Left lung (tissue), 10 donors: Measurements from ENCODE around the gene FRS2. TPM values are rescaled to one million over a fixed set of nuclear protein-coding genes. Genes with fewer than 3 reads are reported as not detected.
"Not testable (repeated sequence)": the region's sequence is repeated elsewhere in the genome, so short reads cannot be mapped to it uniquely, and the experiment has no call there.

ENCODE experiments used
- ATAC-seq: fragments of 200-7000 bp; cut with Tn5 transposase; one replicate; pipeline ENCODE4 v1.9.1; 2020; ENCODE audit warnings: moderate library complexity
- DNase-seq, 4 donors: peaks; one replicate each; pipeline ENCODE4 v3.0.0-alpha.2; 2013 to 2020
- H3K27ac ChIP-seq, 2 donors: fragments of 200-600 bp; sonication (generic) in 1 of 2; one replicate each; pipeline versions ENCODE4 v1.5.0 to v1.8.0; 2020 to 2021
- H3K27me3 ChIP-seq, 2 donors: fragments of 200-600 bp; sonication (generic) in 1 of 2; one replicate each; pipeline versions ENCODE4 v1.5.0 to v1.8.0; 2020 to 2021
- H3K36me3 ChIP-seq, 2 donors: fragments of 200-600 bp; sonication (generic) in 1 of 2; one replicate each; pipeline versions ENCODE4 v1.5.0 to v1.8.0; 2020 to 2021
- H3K4me1 ChIP-seq, 2 donors: fragments of 200-600 bp; one replicate each; pipeline ENCODE4 v1.8.0; 2021
- H3K4me3 ChIP-seq, 2 donors: fragments of 200-600 bp; sonication (generic) in 1 of 2; one replicate each; pipeline versions ENCODE4 v1.5.0 to v1.8.0; 2020 to 2021; ENCODE audit warnings: mild to moderate bottlenecking in 1 of 2
- H3K9me3 ChIP-seq, 2 donors: fragments of 200-600 bp; sonication (generic) in 1 of 2; one replicate each; pipeline versions ENCODE4 v1.5.0 to v1.8.0; 2020 to 2021
- intact Hi-C, 2 donors: fragments of 100-400 bp; cut with DNase I; formaldehyde crosslinking; loops; one replicate each; pipeline versions ENCODE4 v1.11.2 to v1.14.2; 2022
- polyA plus RNA-seq, 6 donors: library from polyadenylated mRNA; unstranded; fragments of 120-200 nt; gene quantifications; one replicate each; pipeline ENCODE4 v1.2.1, GENCODE V29; 2013; ENCODE audit not compliant: insufficient read length in 6 of 6
- total RNA-seq, 2 donors: library from RNA; stranded (reverse); fragmentation: NEBNext Ultra II Directional; extraction: Animal tissue kit (Norgen Biotek cat#: 25700); gene quantifications; one replicate each; pipeline ENCODE4 v1.2.1, GENCODE V29; 2021
- TF ChIP-seq, protein P1 (sequence below), 2 donors: fragments of 200-600 bp; sonication (generic) in 1 of 2; IDR thresholded peaks; one replicate each; pipeline versions ENCODE4 v1.5.0 to v1.8.0; 2021; ENCODE audit warnings: antibody characterized with exemption in 2 of 2
- donor health status: DM: no; HTN: yes; CAD: no.
- donor health status: DM: no; HTN: no; CAD: no.

Gene FRS2
- total and polyA plus RNA-seq, 8 donors: 28.9 to 49.4 (median 43.6) TPM

GRCh38 chr12:69598174-69598753 is 128.1 kb downstream of the FRS2 start:
- intact Hi-C loops: no loop called here
- H3K27ac ChIP-seq: no peak overlapping the region
- no peaks in the 10 kb centered on the region for H3K27me3 ChIP-seq
- ATAC-seq (no peak), DNase-seq (no peak)
- no peaks in the 10 kb centered on the region for H3K4me1 ChIP-seq
- H3K4me3 ChIP-seq: no peak overlapping the region
- TF ChIP-seq, protein P1, sequence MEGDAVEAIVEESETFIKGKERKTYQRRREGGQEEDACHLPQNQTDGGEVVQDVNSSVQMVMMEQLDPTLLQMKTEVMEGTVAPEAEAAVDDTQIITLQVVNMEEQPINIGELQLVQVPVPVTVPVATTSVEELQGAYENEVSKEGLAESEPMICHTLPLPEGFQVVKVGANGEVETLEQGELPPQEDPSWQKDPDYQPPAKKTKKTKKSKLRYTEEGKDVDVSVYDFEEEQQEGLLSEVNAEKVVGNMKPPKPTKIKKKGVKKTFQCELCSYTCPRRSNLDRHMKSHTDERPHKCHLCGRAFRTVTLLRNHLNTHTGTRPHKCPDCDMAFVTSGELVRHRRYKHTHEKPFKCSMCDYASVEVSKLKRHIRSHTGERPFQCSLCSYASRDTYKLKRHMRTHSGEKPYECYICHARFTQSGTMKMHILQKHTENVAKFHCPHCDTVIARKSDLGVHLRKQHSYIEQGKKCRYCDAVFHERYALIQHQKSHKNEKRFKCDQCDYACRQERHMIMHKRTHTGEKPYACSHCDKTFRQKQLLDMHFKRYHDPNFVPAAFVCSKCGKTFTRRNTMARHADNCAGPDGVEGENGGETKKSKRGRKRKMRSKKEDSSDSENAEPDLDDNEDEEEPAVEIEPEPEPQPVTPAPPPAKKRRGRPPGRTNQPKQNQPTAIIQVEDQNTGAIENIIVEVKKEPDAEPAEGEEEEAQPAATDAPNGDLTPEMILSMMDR (IDR thresholded peaks at IDR 0.05): no peak
- no peaks in the 10 kb centered on the region for H3K9me3 ChIP-seq
- H3K36me3 ChIP-seq: peaks cover 23 to 100% of the 10 kb centered on the region in 2 donors

DNA sequence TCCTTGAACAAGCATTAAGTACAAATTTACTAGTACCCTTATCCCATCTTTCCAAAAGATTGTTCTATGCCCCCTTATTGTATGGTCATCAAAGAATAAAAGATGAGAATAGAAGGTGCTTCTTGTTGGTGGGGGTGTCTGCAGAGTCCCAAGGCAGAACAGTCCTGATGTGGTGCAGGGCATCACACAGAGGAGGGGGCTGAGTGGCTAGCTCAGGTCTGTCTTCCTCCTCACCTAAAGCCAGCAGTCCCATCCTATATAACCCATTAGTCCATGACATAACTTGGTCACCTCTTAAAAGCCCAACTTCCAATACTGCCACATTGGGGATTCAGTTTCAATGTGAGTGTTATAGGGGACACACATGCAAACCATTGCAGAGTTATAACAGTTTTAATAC is 130.6 kb downstream of the FRS2 start:
- H3K9me3 ChIP-seq: no peaks in the 10 kb centered on the region
- H3K27me3 ChIP-seq: no peaks in the 10 kb centered on the region
- peaks cover 23 to 79% of the 10 kb centered on the region in 2 donors for H3K36me3 ChIP-seq
- no peak overlapping the region for H3K4me3 ChIP-seq
- TF ChIP-seq, protein P1 (IDR thresholded peaks at IDR 0.05): no peak
- intact Hi-C loops: no loop called here
- ATAC-seq (no peak), DNase-seq (no peak)
- no peaks in the 10 kb centered on the region for H3K4me1 ChIP-seq
- no peak overlapping the region for H3K27ac ChIP-seq

GRCh38 chr12:69601962-69602685 is 131.9 kb downstream of the FRS2 start:
- H3K36me3 ChIP-seq: peaks cover 20 to 66% of the 10 kb centered on the region in 2 donors
- intact Hi-C loops: no loop called here
- TF ChIP-seq, protein P1 (IDR thresholded peaks at IDR 0.05): no peak
- ATAC-seq: no peak
- DNase-seq: no peak
- H3K27ac ChIP-seq: no peak overlapping the region
- H3K27me3 ChIP-seq: no peaks in the 10 kb centered on the region
- H3K4me1 ChIP-seq: no peaks in the 10 kb centered on the region
- no peak overlapping the region for H3K4me3 ChIP-seq
- H3K9me3 ChIP-seq: no peaks in the 10 kb centered on the region

DNA sequence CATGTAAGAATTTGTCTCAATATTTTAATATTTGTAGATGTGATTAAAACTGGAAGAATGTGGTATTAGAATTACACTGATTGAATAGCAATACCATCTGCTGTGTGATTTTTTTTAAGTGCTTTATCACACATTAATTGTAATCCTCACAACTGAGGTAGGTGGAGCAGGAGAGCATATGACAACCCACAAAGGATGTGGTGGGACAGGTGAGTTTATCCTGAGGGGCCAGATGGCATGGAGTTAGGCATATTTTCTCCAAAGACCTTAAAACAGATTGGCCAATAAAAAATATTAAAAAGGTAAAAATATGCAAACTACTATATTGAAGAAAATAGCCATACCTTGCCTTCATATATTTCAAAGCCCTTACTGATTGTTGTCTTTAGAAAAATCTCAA is 132.8 kb downstream of the FRS2 start:
- intact Hi-C loops: no loop called here
- Histone ChIP-seq H3K27me3 (no peaks in the 10 kb centered on the region), H3K36me3 (peaks cover 16 to 57% of the 10 kb centered on the region in 2 donors), H3K9me3 (no peaks in the 10 kb centered on the region), H3K4me1 (peaks cover 0 to 2% of the 10 kb centered on the region in 2 donors), H3K27ac (no peak overlapping the region), H3K4me3 (no peak overlapping the region)
- no peak for ATAC-seq
- TF ChIP-seq, protein P1 (IDR thresholded peaks at IDR 0.05): no peak
- no peak for DNase-seq

GRCh38 chr12:69603556-69603955 is 133.4 kb downstream of the FRS2 start:
- H3K4me3 ChIP-seq, H3K9me3 ChIP-seq, ATAC-seq, intact Hi-C loops, H3K27me3 ChIP-seq, H3K4me1 ChIP-seq, DNase-seq, H3K27ac ChIP-seq: not testable (repeated sequence)
- H3K36me3 ChIP-seq: peaks cover 16 to 51% of the 10 kb centered on the region in 2 donors

GRCh38 chr12:69604275-69604674 is 134.1 kb downstream of the FRS2 start:
- ATAC-seq, H3K9me3 ChIP-seq, intact Hi-C loops, H3K4me1 ChIP-seq, H3K4me3 ChIP-seq, DNase-seq, H3K27ac ChIP-seq, H3K27me3 ChIP-seq: not testable (repeated sequence)
- H3K36me3 ChIP-seq: peaks cover 16 to 44% of the 10 kb centered on the region in 2 donors
